ENCODE results near the gene PIM1. TPM values are rescaled to one million over a fixed set of nuclear protein-coding genes. Genes with fewer than 3 reads are reported as not detected.

PIM1 gene
- total and polyA plus RNA-seq, 9 of the 15 experiments (the other 6 are each of a cell fraction or from before 2014, with no cell fraction given): 19.0 to 789 (median 212) TPM

GRCh38 chr6:37142050-37142614, 27.8 kb upstream of the PIM1 start (continued):
- TF ChIP-seq PRDM10 (IDR thresholded peaks at IDR 0.05; ENCODE audit: partially characterized antibody) (no peak), PHF21A (IDR thresholded peaks at IDR 0.05; ENCODE audit: borderline replicate concordance, low read depth) (no peak), RHOXF2B (CRISPR knock-in tag; conservative IDR thresholded peaks at IDR 0.05) (no peak), ZNF3 (CRISPR knock-in tag; IDR thresholded peaks at IDR 0.05) (no peak)

- H3K79me2 ChIP-seq (ENCODE audit: control insufficient read depth, insufficient read depth, low read length): no peaks in the 10 kb centered on the region
- peaks cover under 1 to 16% of the 10 kb centered on the region in 2 experiments; a peak in 4 of 5 replicates for H3K4me1 ChIP-seq (replicated peaks in 1 of 2; ENCODE audit: control insufficient read depth in 2 of 2, insufficient read depth in 2 of 2, low read length in 2 of 2)
- ChIA-PET POLR2A (interaction anchor here (1.4 kb wide), 1 partner anchor 9 kb away, joined by 6 read pairs; no protein-coding TSS in a partner anchor), CTCF (ENCODE audit: low intra/inter-chr PET ratio) (no interaction called here)
- in situ Hi-C loops (cut with MboI): no loop called here
- no peak overlapping the region for H3K4me3 ChIP-seq
- DNase-seq (ENCODE audit: extremely low read depth in 1 of 4, low spot score in 3 of 4) (no peak), FAIRE-seq (no peak), ATAC-seq (no peak)
- no TSS peak for BruUV-seq (replicated peaks)
- intact Hi-C loops (cut with micrococcal nuclease): no loop called here
- no peak for TF ChIP-seq SP2 (IDR thresholded peaks at IDR 0.05; ENCODE audit: extremely low read depth, low read depth, low read length, poor library complexity, severe bottlenecking)
- 0 out of 2 replicates have a peak, but pooled peaks have one; percentile 17 for TF ChIP-seq FOXA1 (IDR thresholded peaks at IDR 0.05; ENCODE audit: borderline replicate concordance)
- TF ChIP-seq RAD21 (CRISPR knock-in tag; conservative IDR thresholded peaks at IDR 0.05 in 1 of 2, IDR thresholded peaks at IDR 0.05 in 1 of 2): no peak
- no peaks in the 10 kb centered on the region for H3K27me3 ChIP-seq (ENCODE audit: control insufficient read depth in 2 of 2, insufficient read depth in 2 of 2, low read length in 2 of 2)
- WGBS (ENCODE audit: insufficient coverage, low coverage, missing lambda C conversion rate): 55% methylated on average over 2 of the region's 2 CpGs
- no peaks in the 10 kb centered on the region for H3K36me3 ChIP-seq (ENCODE audit: control insufficient read depth, insufficient read depth, low read length)
- H3K27ac ChIP-seq (ENCODE audit: extremely low read depth, low read depth, low read length): no peak overlapping the region
- no peaks in the 10 kb centered on the region for H3K9me1 ChIP-seq (ENCODE audit: control insufficient read depth, insufficient read depth, low read length)
- H3K4me2 ChIP-seq (ENCODE audit: insufficient read depth, low read length): no peak overlapping the region
- no peaks in the 10 kb centered on the region for H4K20me1 ChIP-seq (replicated peaks; ENCODE audit: control insufficient read depth, insufficient read depth, low read length)
- no peaks in the 10 kb centered on the region for H3K9me3 ChIP-seq (replicated peaks; ENCODE audit: control insufficient read depth, insufficient read depth, low read depth, low read length)
- no peak overlapping the region for H3K9ac ChIP-seq (ENCODE audit: insufficient read depth in 1 of 2, low read depth in 2 of 2, low read length in 2 of 2)
- H2AFZ ChIP-seq (ENCODE audit: low read depth, low read length): no peak overlapping the region
Observed at GRCh38 chr6:37143585-37143984, 26.4 kb upstream of the PIM1 start.
